HG02970 (cell line): ENCODE measurements around the gene ARID3A.
A peak's percentile ranks its signal among the peaks of the same experiment; 100 is the strongest.

Experiments used
- ATAC-seq: cut with Tn5 transposase; IDR thresholded peaks from one replicate; pipeline ENCODE4 v1.9.1; 2021; ENCODE audit warnings: mild to moderate bottlenecking, moderate library complexity, moderate number of reproducible peaks; ENCODE audit not compliant: unreplicated experiment, low FRiP score

Gene ARID3A

GRCh38 chr19:911197-912033 lies 14.4 kb upstream of the ARID3A start:
- no peak for ATAC-seq

DNA sequence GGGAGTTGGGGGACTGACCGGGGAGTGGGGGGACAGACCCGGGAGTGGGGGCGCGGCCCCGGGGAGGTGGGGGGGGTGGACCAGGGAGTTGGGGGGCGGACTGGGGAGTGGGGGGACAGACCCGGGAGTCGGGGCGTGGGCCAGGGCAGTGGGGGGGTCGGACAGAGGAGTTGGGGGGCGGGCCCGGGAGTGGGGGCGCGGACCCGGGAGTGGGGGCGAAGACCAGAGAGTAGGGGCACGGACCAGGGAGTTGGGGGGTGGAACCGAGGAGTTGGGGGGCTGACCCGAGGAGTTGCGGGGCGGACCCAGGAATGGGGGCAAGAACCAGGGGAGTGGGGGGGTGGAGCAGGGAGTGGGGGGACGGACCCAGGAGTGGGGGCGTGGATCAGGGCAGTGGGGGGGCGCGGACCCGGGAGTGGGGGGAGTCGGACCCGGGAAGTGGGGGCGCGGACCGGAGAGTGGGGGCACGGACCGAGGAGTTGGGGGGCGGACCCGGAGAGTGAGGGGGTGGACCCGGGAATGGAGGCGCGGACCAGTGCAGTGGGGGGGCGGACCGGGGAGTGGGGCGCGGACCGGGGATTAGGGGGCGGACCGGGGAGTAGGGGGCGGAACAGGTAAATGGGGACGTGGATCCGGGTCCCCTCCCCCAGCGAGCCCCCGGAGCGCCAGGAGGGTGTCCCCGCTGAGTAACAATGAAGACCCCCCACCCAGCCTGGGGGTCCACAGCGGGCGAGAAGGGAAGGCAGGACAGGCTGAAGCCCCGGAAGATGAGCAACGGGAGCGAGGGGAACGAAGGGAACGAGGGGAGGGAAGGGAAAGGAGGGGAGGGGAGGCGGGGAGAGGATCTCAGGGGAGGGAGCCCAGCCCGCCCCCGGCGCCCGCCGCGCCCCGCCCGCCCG lies 13.4 kb upstream of the ARID3A start:
- no peak for ATAC-seq

DNA sequence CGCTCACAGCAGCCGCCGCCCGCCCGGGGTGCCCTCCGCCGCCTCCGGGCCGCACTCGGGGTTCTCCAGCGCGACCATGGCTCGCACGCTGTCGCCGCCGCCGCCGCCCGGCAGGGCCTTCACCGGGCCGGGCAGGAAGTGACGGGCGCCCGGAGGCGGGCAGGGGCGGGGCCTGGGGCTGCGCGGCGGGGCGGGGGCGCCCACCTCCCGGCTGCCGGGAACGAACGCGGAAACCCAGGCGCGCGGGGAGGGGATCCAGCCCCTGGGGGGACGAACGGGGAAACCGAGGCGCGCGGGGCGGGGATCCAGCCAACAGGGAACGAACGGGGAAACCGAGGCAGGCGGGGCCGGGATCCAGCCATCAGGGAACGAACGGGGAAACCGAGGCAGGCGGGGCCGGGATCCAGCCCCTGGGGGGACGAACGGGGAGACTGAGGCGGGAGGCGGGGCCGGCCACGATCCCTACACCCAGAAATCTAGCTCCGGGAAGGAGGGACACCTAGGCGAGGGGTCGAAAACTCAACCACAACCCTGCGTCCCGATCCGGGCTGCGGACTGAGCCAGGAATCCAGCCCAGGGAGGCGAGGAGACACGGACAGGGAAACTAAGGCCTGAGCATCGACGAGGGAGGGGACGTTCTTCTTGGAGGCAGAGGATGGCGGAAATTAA lies 12.6 kb upstream of the ARID3A start, which contains the start of gene R3HDM4:
Gene R3HDM4 (minus strand): TSS at position 140 of the 669 bp plus-strand sequence. CDS start 62 bp downstream, at position 78.
- ATAC-seq, result no peak

DNA sequence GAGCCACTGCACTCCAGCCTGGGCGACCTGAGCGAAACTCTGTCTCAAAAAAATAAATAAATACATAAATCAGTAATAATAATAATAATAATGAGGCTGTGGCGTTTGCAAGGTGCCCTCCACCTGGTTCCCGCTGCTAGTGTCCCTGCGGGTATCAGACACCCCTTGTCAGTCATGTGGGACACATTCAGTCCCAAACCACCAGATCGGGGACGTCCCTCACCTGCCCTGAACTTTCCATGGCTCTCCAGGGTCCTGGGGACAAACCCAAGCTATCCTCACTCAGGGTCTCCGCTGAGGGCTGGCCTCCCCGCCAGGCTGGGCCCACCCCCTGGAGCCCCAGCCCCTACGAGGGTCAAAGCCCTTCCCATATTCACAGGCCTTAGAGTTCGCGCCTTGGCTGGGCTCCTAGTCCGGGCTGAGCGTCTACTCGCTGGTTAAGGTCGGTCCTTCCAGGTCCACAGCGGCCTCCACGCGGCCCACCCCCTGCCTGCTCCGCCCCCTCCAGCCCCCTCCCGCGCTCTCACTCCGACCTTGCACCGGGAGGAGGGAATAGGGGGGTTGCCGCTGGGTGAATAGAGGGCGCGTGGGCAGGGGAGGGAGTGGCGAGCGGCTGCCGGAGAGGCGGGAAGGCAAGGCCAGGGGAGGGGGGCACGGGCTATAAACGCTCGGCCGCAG lies 9.1 kb upstream of the ARID3A start:
- no peak for ATAC-seq

- no peak for ATAC-seq
Observed at GRCh38 chr19:917323-918151, 8.3 kb upstream of the ARID3A start, which contains the start of gene KISS1R. Gene KISS1R (plus strand): TSS chr19:917333. CDS start chr19:917503, 170 bp downstream.

DNA sequence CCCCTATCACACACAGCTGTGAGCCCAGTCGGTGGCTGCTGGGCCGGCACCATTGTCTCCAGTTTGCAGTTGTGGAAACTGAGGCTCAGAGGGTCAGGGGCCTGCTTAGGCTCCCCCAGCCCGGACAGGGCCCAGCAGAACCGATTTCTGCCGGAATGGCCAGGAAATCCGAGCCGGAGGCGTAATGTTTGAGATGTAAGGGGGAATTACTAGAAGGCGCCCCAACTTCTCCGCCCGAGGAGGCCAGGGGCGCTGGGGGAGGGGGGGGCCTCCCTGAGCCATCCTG lies 7.7 kb upstream of the ARID3A start:
- no peak for ATAC-seq

- no peak for ATAC-seq
Observed at GRCh38 chr19:918481-919198, 7.2 kb upstream of the ARID3A start.

GRCh38 chr19:919199-920050 lies 6.4 kb upstream of the ARID3A start:
- peak; percentile 12 for ATAC-seq

GRCh38 chr19:920051-920864 lies 5.6 kb upstream of the ARID3A start:
- ATAC-seq, result peak; percentile 29

DNA sequence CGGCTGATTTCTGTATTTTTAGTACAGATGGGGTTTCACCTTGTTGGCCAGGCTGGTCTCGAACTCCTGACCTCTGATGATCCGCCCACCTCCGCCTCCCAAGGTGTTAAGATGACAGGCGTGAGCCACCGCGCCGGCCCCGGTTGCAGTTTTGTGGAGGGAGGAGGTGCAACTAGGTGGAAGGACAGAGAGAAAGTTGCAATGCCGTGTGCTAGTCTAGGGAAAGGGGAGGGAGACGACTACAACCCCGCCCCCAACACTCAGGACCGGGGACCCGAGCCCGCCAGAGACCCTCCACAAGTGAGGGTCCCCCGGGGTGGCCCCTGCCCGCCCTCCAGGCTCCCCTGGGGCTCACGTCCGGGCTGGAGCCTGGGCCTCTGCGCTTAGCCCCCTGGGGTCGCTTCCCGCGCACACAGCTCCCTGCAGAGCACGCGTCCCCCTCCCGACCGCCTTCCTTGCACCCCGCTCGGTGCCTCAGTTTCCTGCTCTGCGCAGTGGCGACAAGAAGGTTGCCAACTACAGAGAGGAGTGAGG lies 1.2 kb upstream of the ARID3A start:
- no peak for ATAC-seq

DNA sequence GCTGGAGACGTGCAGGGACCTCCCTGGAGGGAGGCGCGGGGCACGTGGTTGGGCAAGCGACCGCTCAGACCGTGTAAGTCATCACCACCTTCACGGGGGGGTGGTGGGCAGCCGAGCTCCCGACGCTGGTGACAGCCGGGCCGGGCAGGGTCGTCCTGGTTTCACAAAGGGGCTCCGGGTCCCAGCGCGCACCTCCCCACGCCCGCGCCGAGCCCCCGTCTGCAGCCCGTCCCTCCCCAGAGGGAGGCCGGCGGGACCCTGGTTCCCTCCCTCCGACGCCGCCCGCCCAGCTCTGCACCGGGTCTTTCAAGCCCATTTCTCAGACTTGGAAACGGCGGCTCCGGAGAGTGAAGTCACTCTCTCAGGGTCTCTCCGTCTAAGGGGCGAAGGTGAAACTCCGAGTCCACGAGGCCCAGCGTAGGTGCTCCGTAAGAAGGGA lies 729 bp upstream of the ARID3A start:
- ATAC-seq, result no peak

- ATAC-seq, result no peak
Observed at GRCh38 chr19:926323-926588, 421 bp downstream of the ARID3A start.

DNA sequence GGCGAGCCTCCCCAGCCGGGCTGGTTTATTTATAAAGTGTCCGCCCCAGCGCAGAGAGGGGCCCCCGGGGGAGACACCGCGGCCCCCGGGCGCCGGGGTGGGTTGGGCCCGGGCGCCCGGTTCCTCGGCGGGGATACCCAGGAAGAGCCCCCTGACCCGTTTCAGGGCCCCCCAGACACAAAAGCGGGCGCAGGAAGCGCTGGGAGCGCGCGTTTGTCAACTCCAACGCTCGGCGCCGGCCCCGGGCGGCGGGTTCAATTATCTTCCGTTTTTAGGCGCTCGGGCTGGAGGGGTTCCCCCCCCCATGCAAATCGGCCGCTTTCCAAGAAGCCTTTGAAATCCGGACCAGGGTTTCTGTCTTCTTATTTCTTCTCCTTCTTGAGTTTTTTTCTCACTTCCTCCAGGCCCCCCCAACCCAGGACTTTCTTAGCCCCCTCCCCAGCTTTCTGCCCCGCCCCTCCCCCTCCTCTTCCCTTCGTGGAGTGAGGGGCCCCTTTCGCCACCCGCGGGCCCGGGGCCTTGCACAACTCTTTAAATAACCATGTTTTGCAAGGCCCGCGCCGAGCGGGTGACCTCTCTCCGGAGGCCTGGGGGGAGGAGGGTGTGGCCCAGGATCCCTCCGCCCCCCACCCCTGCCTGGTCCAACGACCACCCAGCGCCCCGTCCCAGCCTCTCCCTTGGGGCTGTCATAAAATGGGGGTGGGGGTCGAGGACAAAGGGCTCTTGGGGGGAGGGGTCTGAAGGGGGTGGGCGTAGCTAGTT lies 935 bp downstream of the ARID3A start:
- ATAC-seq, result no peak

GRCh38 chr19:927351-927779 lies 1.5 kb downstream of the ARID3A start:
- no peak for ATAC-seq

- ATAC-seq, result no peak
Observed at GRCh38 chr19:927780-928401, 2.1 kb downstream of the ARID3A start.
